Activated CD4-positive, CD25-positive, alpha-beta regulatory T cell treated with anti-CD3 and anti-CD28 coated beads, Interleukin-2, amount 50 U/mL, for 16 hours (primary cell): ENCODE measurements around the gene MARCHF4.

Source experiments
- DNase-seq: peaks from one replicate; pipeline ENCODE4 v3.0.0-alpha.2; 2020; ENCODE audit warnings: low read depth, low spot score

The MARCHF4 gene, protein sequence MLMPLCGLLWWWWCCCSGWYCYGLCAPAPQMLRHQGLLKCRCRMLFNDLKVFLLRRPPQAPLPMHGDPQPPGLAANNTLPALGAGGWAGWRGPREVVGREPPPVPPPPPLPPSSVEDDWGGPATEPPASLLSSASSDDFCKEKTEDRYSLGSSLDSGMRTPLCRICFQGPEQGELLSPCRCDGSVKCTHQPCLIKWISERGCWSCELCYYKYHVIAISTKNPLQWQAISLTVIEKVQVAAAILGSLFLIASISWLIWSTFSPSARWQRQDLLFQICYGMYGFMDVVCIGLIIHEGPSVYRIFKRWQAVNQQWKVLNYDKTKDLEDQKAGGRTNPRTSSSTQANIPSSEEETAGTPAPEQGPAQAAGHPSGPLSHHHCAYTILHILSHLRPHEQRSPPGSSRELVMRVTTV

DNA sequence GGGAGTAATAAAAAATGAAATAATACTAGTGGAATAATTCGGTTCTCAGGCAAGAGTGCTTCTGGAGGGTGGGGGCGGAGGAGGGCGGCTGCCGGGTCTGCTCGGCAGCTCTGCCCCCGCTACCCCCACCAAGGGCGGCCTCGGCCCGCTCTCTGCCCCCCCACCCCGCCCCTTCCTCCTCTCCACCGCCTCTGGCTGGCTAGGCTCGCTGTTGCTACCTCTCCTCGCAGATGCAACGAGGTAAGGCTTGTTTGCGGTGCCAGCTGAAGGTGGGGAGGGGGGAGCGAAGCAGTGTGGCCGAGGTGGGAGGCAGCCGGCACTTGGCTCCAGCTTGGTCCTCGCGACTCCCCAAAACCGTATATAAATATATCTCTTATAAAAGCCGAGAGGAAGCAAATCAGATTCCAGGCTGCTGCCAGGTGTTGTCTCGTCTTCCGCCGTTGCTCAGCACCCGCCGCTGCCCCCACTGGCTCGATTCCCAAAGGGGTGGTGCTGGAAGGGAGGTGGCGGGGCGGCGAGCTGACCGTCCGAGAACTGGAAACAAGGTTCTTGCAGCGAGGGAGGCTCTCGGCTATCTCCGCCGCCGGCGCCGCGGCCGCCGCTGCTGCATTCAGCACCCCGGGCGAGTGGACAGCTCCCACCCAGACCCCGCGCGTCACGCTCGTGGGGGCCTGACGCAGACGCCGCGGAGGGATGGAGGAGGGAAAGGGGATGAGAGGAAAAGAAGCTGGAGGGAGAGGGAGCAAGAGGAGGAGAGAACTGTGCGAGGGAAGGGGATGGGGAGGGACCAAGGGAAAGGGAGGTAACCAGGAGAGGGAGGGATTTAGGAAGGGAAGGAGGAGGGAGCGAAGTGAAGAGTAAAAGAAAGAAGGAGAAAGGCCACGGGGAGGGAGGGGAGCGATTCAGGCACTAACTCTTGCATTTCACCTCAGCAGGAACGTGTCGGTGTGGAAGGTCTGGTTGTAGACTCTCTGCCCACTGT is at the start of gene MARCHF4:
TSS of gene MARCHF4 (minus strand) at position 763 of the 982 bp plus-strand sequence. CDS start 2,223 bp downstream, outside the sequence.
- DNase-seq: peak; percentile 34

DNA sequence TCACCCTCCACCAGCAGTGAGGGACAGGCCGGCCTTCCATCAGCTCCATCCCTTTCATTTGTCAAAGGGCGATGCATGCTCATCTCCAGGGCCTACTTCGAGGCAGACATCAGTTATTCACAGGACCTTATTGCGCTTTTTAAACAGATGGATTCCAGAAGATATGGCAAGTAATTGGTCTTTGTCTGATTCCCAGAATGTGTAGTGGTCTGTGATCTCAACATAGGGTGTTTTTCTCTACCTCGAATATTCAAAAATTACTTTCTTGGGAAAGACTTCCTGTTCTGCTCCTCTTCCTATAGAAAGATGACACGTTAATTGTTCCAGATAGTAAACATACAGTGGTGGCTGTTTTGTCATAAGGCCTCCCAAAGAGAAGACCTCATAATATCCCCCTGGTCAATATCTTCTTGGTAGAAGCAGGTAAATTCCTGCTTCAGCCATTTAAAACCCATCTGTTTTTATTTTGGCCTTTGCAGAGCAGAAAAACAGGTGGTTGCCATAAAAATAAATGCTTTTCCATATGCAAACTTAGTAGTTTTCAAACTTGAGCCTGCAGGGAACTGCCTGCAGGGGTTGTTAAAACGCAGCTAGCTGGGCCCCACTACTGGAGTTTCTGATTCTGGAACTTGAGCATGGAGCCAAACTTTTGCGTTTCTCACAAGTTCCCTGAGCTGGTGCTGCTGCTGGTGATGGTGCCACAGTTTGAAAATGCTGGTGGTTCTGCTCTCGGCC is 48.3 kb upstream of the MARCHF4 start:
- no peak for DNase-seq

DNA sequence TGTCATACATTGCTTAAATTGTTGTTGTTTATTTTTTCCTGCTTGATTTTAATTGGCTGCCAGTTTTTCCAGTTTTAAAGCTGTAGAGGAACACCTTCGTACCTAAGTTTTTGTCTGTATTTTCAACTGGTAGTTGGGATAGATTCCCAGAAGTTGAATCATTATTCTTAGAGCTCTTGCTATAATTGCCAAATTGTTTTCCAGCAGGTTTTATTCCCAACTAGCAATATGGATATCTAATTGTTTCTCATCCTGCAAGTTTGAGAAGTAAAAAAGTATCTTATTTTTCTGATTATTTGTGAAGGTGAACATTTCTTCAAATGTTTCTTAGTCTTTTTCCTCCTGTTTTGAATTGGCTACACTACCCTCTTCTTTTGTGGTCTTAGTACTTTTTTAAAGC is 46.7 kb upstream of the MARCHF4 start:
- DNase-seq: no peak

DNA sequence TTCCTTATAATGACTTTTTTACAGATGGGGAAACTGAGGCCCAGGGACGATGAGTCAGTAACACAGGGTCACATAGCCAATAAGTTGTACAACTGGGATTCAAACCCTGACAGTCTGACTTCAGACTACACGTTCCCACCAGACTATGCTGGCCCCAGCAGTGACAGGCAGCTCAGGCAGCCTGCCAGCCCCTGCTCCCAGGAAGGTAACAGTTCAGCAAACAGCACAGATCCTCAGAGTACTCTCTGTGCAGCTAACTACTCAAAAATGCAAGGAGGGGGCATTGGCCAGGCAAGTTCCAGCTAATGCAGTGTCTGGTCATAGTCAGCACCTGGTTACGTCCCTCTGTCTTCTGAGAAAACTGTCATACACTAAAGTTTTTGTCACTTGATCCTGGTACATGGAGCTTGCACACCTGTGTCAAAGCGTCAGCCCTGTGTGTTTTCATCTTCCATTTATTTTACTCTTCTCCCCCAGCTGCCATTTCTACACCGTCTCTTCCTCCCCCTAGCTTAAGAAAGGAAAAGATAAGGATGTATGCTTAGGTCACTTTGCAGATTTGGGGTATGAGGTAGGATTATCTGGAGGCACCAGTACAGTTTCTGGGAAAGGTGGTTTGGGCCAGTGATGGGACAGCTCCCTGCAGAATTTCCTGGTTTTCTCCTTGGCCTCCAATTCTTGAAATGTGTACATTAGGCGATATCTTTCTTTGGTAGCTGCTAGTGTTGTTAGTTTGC is 44.5 kb upstream of the MARCHF4 start:
- DNase-seq: no peak

DNA sequence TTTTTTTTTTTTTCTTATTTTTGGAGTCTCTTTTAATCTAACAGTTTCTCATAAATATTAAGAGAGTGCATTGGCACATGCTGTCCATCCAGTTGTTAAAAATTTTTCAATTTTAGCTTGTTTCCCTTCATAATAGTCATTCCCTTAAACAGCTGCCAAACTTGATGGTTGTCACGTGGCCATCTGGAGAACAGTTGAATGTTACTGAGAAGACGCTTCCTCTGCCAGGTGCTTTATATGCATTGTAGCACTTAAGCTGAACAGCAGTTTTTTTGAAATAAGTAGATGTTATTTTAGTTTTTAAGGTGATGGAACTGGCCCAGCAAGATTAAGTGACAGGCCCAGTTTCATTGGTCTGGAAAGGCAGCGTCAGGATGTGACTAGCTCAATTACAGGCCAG is 43.3 kb upstream of the MARCHF4 start:
- no peak for DNase-seq

DNA sequence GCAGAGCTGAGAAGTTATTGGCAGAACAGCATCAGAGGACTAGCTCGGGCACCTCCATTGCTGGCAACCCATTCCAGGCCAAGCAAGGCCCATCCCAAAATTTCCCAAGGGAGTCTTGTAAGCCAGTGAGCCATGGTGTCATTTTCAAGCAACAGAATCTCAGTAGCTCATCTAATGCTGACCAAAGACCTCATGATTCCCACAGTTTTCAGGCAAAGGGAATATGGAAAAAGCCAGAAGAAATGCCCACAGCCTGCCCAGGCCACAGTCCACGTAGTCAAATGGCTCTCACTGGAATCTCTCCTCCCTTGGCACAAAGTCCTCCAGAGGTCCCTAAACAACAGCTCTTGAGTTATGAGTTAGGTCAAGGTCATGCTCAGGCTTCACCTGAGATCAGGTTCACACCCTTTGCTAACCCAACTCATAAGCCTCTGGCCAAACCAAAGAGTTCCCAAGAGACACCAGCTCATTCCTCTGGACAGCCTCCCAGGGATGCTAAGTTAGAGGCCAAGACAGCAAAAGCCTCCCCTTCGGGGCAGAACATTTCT is 42.6 kb upstream of the MARCHF4 start:
- DNase-seq: no peak

DNA sequence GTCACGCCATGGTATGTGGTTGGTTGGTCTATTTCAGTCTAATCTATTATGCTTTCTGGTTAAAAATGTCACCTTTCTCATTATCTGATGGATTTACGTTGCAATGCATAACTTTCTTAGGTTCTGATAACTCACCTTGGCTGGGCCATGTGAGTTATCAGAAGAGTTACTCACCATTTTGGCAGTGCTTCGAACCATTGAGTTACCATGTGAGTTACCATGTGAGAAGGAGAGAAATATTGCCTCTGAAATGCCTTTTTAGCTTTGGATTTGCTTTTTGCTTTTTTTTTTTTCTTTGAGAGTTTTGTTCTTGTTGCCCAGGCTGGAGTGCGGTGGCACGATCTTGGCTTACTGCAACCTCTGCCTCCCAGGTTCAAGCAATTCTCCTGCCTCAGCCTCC is 41.6 kb upstream of the MARCHF4 start:
- no peak for DNase-seq

DNA sequence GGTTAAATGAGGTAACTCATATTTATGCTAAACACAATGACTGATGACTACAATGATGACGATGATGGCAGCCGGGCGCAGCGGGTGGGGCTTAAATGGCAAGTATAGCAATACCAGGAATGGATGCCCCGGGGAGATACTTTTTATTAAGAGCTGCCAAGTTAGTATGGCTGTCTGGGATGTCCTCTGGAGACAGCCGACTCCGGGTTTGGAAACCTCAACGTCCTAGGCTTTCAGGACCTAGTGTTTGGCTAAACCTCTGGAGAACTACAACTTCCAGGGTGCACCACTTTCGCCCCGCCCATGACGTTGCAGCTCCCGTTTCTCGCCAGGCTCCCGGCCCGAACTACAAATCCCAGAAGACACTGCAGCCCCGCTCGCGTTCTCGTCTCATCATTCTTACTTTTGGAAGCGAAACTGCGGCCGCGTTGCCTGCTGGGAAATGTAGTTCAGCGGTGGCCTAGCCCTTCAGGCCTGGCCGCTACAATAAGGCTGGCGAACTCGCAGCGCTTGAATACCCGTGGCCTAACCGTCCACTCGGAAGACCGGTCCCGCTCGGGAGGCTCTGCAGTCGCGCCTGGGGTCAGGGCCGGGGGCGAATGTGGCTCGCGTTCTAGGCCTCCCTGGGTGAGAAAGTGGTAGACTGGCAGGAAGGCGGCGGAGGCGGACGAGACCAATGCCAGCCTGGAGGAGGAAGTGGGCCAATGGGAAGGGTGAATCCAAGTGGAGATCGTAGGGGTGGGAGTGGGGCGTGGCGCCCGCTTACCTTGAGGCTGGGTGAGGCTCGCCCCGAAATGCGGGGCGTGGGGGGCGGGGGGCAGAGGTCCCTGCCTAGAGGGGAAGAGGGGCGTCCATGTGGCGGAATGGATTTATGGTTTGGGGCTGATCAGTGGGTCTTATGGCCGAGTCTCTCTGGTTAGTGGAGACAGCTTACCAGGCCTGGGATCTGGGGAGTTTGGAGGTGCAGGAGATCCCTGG is 40.0 kb upstream of the MARCHF4 start, which contains the start of gene SMARCAL1:
TSS of gene SMARCAL1 (plus strand) at position 463 of the 978 bp plus-strand sequence. CDS start 2,221 bp downstream, outside the sequence.
- DNase-seq: peak; percentile 96

DNA sequence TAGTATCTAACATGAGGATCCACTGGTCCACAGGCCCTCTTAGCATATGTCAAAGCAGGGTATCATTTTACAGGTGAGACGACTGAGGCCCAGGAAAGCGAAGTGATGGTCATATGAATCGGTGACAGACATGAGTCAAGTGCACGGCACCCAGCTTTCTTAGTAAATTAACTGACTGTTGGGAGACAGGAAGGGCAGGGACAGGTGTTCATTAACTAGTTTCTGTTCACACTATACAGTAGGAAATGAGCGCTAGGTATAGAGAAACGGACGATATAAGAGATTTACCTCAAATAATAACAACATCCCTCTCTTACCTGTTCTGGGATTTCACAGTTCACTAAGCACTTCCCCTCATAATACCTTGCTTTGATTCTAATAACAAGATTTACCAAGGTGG is 38.3 kb upstream of the MARCHF4 start:
- DNase-seq: no peak

DNA sequence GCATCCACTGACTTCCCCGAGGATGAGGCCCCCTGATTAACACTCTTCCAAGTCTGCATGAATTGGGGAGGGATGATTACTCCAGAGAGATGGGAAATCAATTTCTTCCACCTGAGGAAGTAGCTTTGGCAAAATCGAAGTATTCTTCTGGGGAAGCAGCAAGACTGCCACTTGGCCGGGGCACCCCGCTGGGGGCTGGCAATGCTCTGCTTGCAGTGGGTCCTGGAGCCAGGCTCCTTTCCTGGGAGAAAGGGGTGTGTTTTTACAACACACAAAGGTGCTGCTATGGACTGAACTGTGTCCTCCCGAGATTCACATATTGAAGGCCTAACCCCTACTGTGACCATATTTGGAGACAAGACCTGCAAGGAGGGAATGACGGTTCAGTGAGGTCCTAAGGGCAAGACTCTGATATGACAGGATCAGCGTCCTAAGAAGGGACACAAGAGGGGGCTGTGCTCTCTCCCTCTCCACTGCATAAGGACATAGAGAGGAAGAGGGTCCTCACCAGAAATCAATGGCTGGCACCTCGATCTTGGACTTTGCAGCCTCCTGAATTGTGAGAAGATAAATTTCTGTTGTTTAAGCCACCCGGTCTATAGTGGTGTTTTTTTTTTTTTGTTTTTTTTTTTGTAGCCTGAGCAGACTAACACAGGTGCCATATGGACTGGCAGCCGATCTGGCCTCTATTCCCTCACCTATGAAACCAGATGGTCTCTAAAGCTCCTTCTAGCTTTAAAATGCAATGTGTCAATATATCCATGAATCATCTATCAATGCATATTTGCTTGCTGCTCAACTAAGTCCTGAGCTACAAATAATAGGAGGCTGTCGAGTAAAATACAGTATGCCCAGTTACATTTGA is 36.4 kb upstream of the MARCHF4 start:
- no peak for DNase-seq

DNA sequence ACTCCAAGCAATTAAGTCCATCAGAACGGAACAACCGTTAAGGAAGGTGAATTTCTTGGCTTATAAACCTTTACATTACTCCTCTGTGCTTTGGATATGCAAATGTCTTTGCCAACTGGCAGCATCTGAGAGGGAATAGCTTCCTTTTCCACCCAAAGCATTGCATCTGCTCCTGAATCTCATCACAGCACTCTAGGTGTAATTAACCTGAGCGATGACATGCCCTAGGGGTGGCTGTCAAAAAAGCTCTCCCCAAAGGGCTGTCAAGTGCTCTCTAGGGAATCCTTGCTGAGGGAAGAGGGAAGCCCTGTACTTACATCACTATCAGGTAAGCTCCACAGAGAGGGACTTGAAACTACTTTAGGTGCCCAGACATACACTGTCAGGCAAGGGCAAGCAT is 34.5 kb upstream of the MARCHF4 start:
- no peak for DNase-seq

DNA sequence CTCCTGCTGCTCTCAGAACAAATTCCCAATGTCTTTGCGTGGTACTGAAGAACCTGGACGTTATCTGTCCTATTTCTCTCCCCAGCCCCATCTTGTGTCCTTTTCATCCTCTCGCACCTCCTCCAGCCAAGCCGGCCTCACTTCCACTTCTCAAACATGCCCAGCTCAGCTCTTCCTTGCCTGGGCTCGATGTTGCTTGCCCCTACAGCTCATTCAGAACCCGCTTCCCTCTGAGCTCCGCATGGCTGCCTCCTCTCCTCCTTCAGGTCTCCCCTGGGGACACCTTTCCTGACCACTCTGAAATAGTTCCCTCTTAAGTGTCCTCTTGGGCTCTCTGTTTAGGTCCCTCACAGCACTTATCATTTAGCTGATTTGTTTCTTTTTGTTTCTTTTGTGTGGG is 33.3 kb upstream of the MARCHF4 start:
- no peak for DNase-seq

DNA sequence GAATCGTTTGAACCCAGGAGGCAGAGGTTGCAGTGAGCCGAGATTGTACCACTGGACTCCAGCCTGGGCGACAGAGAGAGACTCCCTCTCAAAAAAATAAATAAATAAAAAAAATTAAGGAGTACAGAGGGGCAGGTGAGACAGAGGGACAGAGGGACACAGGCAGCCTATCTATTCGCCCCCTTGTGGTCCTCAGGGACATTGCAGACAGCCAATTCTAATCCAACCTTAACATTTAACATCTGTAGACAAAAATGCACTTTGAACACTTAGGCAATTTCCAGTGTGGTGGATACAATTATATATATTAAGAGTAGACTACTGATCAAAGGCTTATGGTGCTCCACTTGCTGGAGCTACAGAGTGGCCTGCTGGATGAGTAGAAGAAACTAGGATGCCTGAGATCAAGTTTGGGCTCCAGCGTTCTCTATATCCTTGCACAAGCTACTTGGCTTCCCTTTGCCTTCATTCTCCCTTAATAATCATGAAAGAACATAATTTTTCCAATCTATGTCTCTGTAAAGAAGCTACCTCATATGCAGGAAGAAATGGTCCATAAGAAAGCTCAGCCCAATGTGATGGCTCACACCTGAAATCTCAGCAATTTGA is 31.8 kb upstream of the MARCHF4 start:
- DNase-seq: peak; percentile 16

DNA sequence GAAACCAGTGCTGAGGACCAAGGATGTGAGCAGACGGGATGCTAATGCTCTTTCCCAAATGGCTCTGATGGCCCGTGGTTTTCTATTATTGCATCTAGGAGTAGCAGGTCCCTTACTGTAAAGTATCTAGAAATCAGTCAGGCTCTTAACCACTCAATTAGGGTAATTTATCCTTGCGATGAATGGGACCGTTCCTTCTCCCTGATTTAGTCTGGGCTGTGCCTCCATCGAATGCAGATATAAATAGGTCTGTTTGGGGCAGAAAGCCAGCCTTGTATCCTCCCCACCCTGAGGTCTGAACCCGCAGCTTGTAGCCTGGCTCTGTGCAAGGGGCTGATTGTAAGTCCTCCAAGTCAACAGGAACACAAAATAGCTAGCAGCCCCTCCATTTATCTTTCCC is 30.5 kb upstream of the MARCHF4 start:
- DNase-seq: no peak

DNA sequence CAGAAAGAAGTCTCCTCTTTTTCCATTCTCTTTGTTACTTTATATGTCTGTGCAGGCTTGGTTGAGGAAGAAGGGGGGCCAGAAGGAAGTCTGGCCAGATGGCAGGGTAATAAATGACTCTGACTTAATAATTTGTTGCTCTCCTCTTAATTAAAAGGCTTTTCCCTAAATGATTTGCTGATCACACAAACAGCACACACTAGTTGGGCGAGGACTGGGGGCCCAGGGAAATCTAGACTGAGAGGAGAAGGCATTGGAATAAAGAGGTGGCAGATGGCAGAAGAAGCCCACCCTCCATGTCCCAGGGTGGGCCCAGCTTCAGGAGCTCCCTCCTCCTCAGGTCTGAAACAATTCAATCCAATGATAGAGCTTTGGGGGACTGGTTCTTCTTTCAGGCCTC is 27.3 kb upstream of the MARCHF4 start:
- DNase-seq: no peak

DNA sequence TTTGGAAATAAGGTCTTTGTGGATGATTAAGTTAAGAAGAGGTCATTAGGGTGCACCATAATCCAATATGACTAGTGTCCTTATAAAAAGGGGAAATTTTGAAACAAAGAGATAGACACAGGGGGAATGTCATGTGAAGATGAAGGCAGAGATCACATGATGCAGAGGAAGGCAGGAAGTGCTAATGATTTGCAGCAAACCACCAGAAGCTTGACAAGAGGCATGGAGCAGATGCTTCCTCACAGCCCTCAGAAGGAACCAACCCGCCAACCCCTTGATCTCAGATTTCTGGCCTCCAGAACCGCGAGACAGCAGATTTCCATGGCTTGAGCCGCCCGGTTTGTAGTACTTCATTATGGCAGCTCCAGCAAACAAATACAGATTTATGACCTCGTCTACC is 22.6 kb upstream of the MARCHF4 start:
- no peak for DNase-seq

DNA sequence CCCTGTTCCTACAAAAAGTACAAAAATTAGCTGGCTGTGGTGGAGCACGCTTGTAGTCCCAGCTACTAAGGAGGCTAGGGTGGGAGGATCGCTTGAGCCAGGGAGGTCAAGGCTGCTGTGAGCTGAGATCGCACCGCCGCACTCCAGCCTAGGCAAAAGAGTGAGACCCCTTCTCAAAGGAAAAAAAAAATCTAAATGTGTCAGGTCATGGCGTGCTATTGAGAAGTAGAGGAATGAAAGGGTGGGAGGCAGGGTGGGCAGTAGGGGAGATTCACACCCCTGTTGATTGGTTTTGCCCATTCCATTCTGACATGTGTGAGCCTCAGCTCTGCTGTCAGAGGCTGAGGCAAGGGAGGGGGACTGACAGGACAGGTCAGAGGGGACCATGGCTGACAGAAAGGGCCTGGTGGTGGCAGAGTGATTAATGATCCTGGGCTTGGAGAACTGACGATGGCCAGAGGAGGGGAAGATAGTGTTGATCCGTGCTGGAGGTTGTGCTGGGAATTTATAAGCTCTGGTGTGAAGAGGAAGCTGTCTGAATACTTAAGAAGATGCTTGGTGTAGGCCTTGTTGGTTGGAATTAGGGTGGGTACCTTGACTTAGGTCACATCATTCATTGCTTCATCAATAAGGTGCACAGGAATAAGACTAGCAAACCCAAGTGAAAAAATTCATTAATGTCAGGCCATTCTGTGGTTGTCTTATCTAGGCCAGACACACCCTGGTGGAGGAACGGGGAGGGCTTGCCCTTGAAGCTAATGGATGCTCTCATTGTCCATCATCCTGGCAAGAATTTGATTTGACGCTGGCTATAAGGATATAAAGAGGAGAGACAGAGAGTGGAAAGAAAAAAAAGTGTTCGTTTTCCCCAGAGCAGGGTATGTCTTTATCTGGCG is 20.9 kb upstream of the MARCHF4 start:
- no peak for DNase-seq
